HT-29 (cell line): ENCODE data around the gene PCDHGA8. TPM values are rescaled to one million over a fixed set of nuclear protein-coding genes. Genes with fewer than 3 reads are reported as not detected.
"Not testable (repeated sequence)": the region's sequence is repeated elsewhere in the genome, so short reads cannot be mapped to it uniquely, and the experiment has no call there.

Experiments used
- DNase-seq: peaks from one replicate; pipeline ENCODE4 v3.0.0-alpha.2; 2015; ENCODE audit warnings: low spot score
- total RNA-seq: library from RNA; depleted of rRNA; stranded (reverse); fragments of >200 nt; shearing (Covaris generic); gene quantifications from 2 replicates; pipeline ENCODE4 v1.2.3, GENCODE V29; 2014

PCDHGA8 gene
- total RNA-seq, 1 experiment from 2014 or later: not detected

- no peak for DNase-seq
These were observed 20.6 kb upstream of the PCDHGA8 start for GRCh38 chr5:141371572-141372475.

- DNase-seq: peak; percentile 22
These were observed 18.6 kb upstream of the PCDHGA8 start, which contains the start of gene PCDHGA6 for GRCh38 chr5:141373673-141374317. Gene PCDHGA6 (plus strand): TSS chr5:141373891. CDS start chr5:141374084, 193 bp downstream.

GRCh38 chr5:141374627-141375026 is 17.8 kb upstream of the PCDHGA8 start:
- DNase-seq: no peak

GRCh38 chr5:141375444-141376155 is 16.8 kb upstream of the PCDHGA8 start:
- not testable (repeated sequence) for DNase-seq

- no peak for DNase-seq
These were observed 9.8 kb upstream of the PCDHGA8 start, which contains the start of gene PCDHGA7 for GRCh38 chr5:141382469-141383294. Gene PCDHGA7 (plus strand): TSS chr5:141382742. CDS start chr5:141382900, 158 bp downstream.

- no peak for DNase-seq
These were observed 9.1 kb upstream of the PCDHGA8 start for GRCh38 chr5:141383345-141383744.

GRCh38 chr5:141384471-141385267 is 7.8 kb upstream of the PCDHGA8 start:
- DNase-seq: no peak

GRCh38 chr5:141387557-141388311 is 4.7 kb upstream of the PCDHGA8 start, which contains the start of gene PCDHGB4:
Gene PCDHGB4 (plus strand): TSS chr5:141387698. CDS start chr5:141387885, 187 bp downstream.
- not testable (repeated sequence) for DNase-seq

GRCh38 chr5:141388661-141389060 is 3.8 kb upstream of the PCDHGA8 start:
- DNase-seq: no peak

GRCh38 chr5:141389153-141390042 is 3.0 kb upstream of the PCDHGA8 start:
- DNase-seq: no peak

- no peak for DNase-seq
These were observed 834 bp downstream of the PCDHGA8 start for GRCh38 chr5:141393267-141393666.

GRCh38 chr5:141394401-141395187 is 2.2 kb downstream of the PCDHGA8 start:
- not testable (repeated sequence) for DNase-seq

- DNase-seq: not testable (repeated sequence)
These were observed 5.5 kb downstream of the PCDHGA8 start, which contains the start of gene PCDHGB5 for GRCh38 chr5:141397756-141398551. Gene PCDHGB5 (plus strand): TSS chr5:141397947. CDS start chr5:141398128, 181 bp downstream.

- DNase-seq: no peak
These were observed 6.2 kb downstream of the PCDHGA8 start for GRCh38 chr5:141398608-141399007.

GRCh38 chr5:141399555-141400258 is 7.3 kb downstream of the PCDHGA8 start:
- no peak for DNase-seq
